SK-N-MC (cell line): Measurements from ENCODE around the gene EFR3B.

ENCODE experiments used
- EZH2 ChIP-seq: fragments of 200-600 bp; sonication (generic); IDR thresholded peaks from one replicate; pipeline ENCODE4 v1.6.1; 2017; ENCODE audit warnings: antibody characterized with exemption
- POLR2AphosphoS5 ChIP-seq: IDR thresholded peaks from 2 replicates; pipeline ENCODE4 v1.6.1; 2012; ENCODE audit warnings: mild to moderate bottlenecking, low read depth, low read length, borderline replicate concordance

GRCh38 chr2:25025229-25026007 lies 16.5 kb upstream of the EFR3B start:
- TF ChIP-seq POLR2AphosphoS5 (no peak), EZH2 (no peak)
